Measurements from ENCODE around the gene CCL4.

Gene CCL4

GRCh38 chr17:36144014-36144413, 40.4 kb downstream of the CCL4 start:
- no peak for DNase-seq (ENCODE audit: low read depth)

- no peak for DNase-seq (ENCODE audit: low read depth)
Measured at GRCh38 chr17:36144981-36145729, 41.5 kb downstream of the CCL4 start.

GRCh38 chr17:36147601-36148000, 44.0 kb downstream of the CCL4 start:
- no peak for DNase-seq (ENCODE audit: low read depth)

GRCh38 chr17:36148559-36149295, 45.1 kb downstream of the CCL4 start:
- peak; percentile 20 for DNase-seq (ENCODE audit: low read depth)

- DNase-seq (ENCODE audit: low read depth), result no peak
Measured at GRCh38 chr17:36149296-36149820, 45.7 kb downstream of the CCL4 start.

GRCh38 chr17:36151891-36152638, 48.4 kb downstream of the CCL4 start:
- DNase-seq (ENCODE audit: low read depth), result no peak

GRCh38 chr17:36152639-36153120, 49.1 kb downstream of the CCL4 start:
- DNase-seq (ENCODE audit: low read depth), result no peak

GRCh38 chr17:36153895-36154610, 50.4 kb downstream of the CCL4 start:
- DNase-seq (ENCODE audit: low read depth), result no peak
